K562 (cell line): ENCODE measurements around the gene DUOXA2. TPM values are rescaled to one million over a fixed set of nuclear protein-coding genes. Genes with fewer than 3 reads are reported as not detected.
A peak's percentile ranks its signal among the peaks of the same experiment; 100 is the strongest.

Source experiments
- ARHGAP35 ChIP-seq: fragments of 450-650 bp; IDR thresholded peaks from 2 replicates; pipeline ENCODE4 v1.6.1; 2018; ENCODE audit not compliant: partially characterized antibody
- FIP1L1 ChIP-seq: fragments of 200-400 bp; formaldehyde crosslinking; IDR thresholded peaks from 2 replicates; pipeline ENCODE4 v1.6.1; 2018; ENCODE audit warnings: mild to moderate bottlenecking, low read depth, low read length; ENCODE audit not compliant: poor library complexity, severe bottlenecking
- HDAC2 ChIP-seq: fragments of 450-650 bp; IDR thresholded peaks from 2 replicates; pipeline ENCODE4 v1.6.1; 2016; ENCODE audit warnings: mild to moderate bottlenecking
- HDAC6 ChIP-seq: IDR thresholded peaks from 2 replicates; pipeline ENCODE4 v1.6.1; 2012; ENCODE audit warnings: low read depth, mild to moderate bottlenecking, control low read depth, inconsistent platforms, low read length, moderate library complexity
- KDM4B ChIP-seq, 2 experiments: fragments of 450-650 bp in 1 of 2; sonication (generic) in 1 of 2; IDR thresholded peaks; 2 replicates each; pipeline ENCODE4 v1.6.1; 2016 to 2017; ENCODE audit warnings: borderline replicate concordance in 2 of 2, antibody characterized with exemption in 1 of 2, low read depth in 1 of 2, mild to moderate bottlenecking in 1 of 2
- MAFF ChIP-seq: IDR thresholded peaks from 2 replicates; pipeline ENCODE4 v1.6.1; 2012; ENCODE audit warnings: low read length, improper control_type of control experiment
- MAFK ChIP-seq: IDR thresholded peaks from 2 replicates; pipeline ENCODE4 v1.6.1; 2011; ENCODE audit warnings: low read length, improper control_type of control experiment
- NCOA1 ChIP-seq: fragments of 450-650 bp; IDR thresholded peaks from 2 replicates; pipeline ENCODE4 v1.6.1; 2016; ENCODE audit warnings: low read depth
- NELFE ChIP-seq: IDR thresholded peaks from 2 replicates; pipeline ENCODE4 v1.6.1; 2011; ENCODE audit warnings: mild to moderate bottlenecking; ENCODE audit not compliant: insufficient read depth, insufficient read length
- NFYB ChIP-seq: IDR thresholded peaks from 2 replicates; pipeline ENCODE4 v1.6.1; 2011; ENCODE audit warnings: mild to moderate bottlenecking, moderate library complexity; ENCODE audit not compliant: insufficient read length; ENCODE audit errors: extremely low read depth
- PPARD ChIP-seq: fragments of 250-450 bp; sonication (Bioruptor Pico); IDR thresholded peaks from 2 replicates; pipeline ENCODE4 v1.8.0; 2022; ENCODE audit warnings: inconsistent platforms, mild to moderate bottlenecking, moderate library complexity
- STAT5B ChIP-seq: fragments of 250-450 bp; sonication (Bioruptor Pico); IDR thresholded peaks from 2 replicates; pipeline ENCODE4 v1.8.0; 2021; ENCODE audit warnings: mild to moderate bottlenecking, inconsistent platforms
- TARDBP ChIP-seq: fragments of 450-650 bp; IDR thresholded peaks from 2 replicates; pipeline ENCODE4 v1.6.1; 2016
- TCF7L2 ChIP-seq: fragments of 150-350 bp; IDR thresholded peaks from 2 replicates; pipeline ENCODE4 v1.6.1; 2016; ENCODE audit warnings: low read depth, mild to moderate bottlenecking, low read length, moderate library complexity
- ZBTB11 ChIP-seq, 3 experiments: fragments of 200-800 bp in 1 of 3; fragments of 250-450 bp in 1 of 3; fragments of 450-650 bp in 1 of 3; sonication (Bioruptor Pico) in 1 of 3; sonication (Bioruptor generic) in 1 of 3; formaldehyde crosslinking in 1 of 3; IDR thresholded peaks; 2 replicates each; pipeline versions ENCODE4 v1.6.1 to v1.8.0; 2016 to 2022; ENCODE audit warnings: mild to moderate bottlenecking in 2 of 3, missing genetic modification characterization in 2 of 3, missing compliant biosample characterization in 1 of 3, moderate library complexity in 1 of 3
- ZBTB49 ChIP-seq: sonication (generic); formaldehyde crosslinking; IDR thresholded peaks from 2 replicates; pipeline ENCODE4 v1.8.0; 2022; ENCODE audit warnings: missing genetic modification reagents, mild to moderate bottlenecking, borderline replicate concordance
- ZC3H4 ChIP-seq: sonication (generic); formaldehyde crosslinking; IDR thresholded peaks from 2 replicates; pipeline ENCODE4 v1.9.0; 2021; ENCODE audit warnings: missing genetic modification reagents, borderline replicate concordance
- ZNF12 ChIP-seq: sonication (generic); formaldehyde crosslinking; IDR thresholded peaks from 2 replicates; pipeline ENCODE4 v1.4.0; 2020; ENCODE audit warnings: mild to moderate bottlenecking, missing genetic modification reagents
- ZNF280A ChIP-seq: fragments of 450-650 bp; IDR thresholded peaks from 2 replicates; pipeline ENCODE4 v1.6.1; 2018; ENCODE audit warnings: mild to moderate bottlenecking, low read depth; ENCODE audit not compliant: partially characterized antibody
- ZNF79 ChIP-seq: fragments of 250-450 bp; sonication (Bioruptor Pico); IDR thresholded peaks from 2 replicates; pipeline ENCODE4 v1.4.0; 2020; ENCODE audit warnings: low read depth, mild to moderate bottlenecking, moderate library complexity
- polyA plus RNA-seq, 8 experiments: library from polyadenylated mRNA; depleted of rRNA in 4 of 8; stranded (reverse) in 5 of 8; unstranded in 3 of 8; fragments of >200 nt; fragmentation: Nextera tagmentation in 2 of 8; fragmentation: Illumina TruSeq in 1 of 8; extraction: Ambion mirVana in 2 of 8; extraction: Trizol in 1 of 8; gene quantifications; 2 replicates each; pipeline versions ENCODE4 v1.2.1 to v1.2.3, GENCODE V29; 2011 to 2014; ENCODE audit warnings: inconsistent platforms in 1 of 8, missing spikeins in 1 of 8
- total RNA-seq, 7 experiments: library from RNA; depleted of rRNA in 6 of 7; stranded (reverse); fragments of >200 nt in 6 of 7; fragmentation: Illumina TruSeq in 2 of 7; extraction: Trizol in 2 of 7; gene quantifications; 2 replicates each; pipeline versions ENCODE4 v1.2.1 to v1.2.3, GENCODE V29; 2011 to 2021; ENCODE audit warnings: low replicate concordance in 1 of 7

The DUOXA2 gene
- total and polyA plus RNA-seq, 9 of the 15 experiments (the other 6 are each of a cell fraction or from before 2014, with no cell fraction given), result not detected

- TF ChIP-seq TCF7L2 (no peak), NELFE (no peak), ZNF79 (CRISPR knock-in tag) (no peak), HDAC6 (no peak), HDAC2 (0 out of 2 replicates have a peak, but pooled peaks have one; percentile 31), PPARD (CRISPR knock-in tag) (no peak), ZBTB49 (CRISPR knock-in tag) (no peak), MAFK (no peak), MAFF (no peak), NCOA1 (no peak), ZC3H4 (CRISPR knock-in tag) (no peak), KDM4B (IDR thresholded peaks at IDR 0.05; ENCODE audit: borderline replicate concordance in 2 of 2, low read depth in 1 of 2) (no peak), FIP1L1 (no peak), ZNF12 (CRISPR knock-in tag) (no peak), TARDBP (0 out of 2 replicates have a peak, but pooled peaks have one; percentile 42), ZNF280A (no peak), STAT5B (CRISPR knock-in tag) (no peak), NFYB (no peak), ZBTB11 (CRISPR knock-in tag; IDR thresholded peaks at IDR 0.05) (peak in 1 of 3 experiments; percentile 67; a peak in 1 of 6 replicates), ARHGAP35 (no peak)
These were observed 52.9 kb downstream of the DUOXA2 start (continued) for GRCh38 chr15:45166834-45167630.
